ENCODE results near the gene TNC.

The TNC gene

DNA sequence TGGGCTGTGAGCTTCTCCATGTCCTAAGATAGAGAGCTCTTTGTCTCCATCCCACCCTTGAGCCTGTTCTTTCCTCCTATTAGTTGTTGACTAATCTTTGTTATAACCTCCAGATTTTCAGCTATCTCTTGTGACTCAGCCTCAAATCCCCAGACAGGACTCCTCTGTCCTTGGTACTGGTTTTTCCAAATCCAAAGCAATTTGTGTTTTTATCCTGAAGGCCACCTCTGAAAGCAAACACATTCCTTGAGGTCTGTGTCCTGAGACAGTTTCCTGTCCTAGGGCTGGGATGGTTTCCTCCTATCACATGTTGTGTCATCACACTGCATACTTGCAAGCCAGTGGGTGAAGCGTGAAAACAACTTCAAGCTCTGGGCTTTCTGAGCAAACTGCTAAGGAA is 8.5 kb downstream of the TNC start:
- peak; percentile 59 for DNase-seq (ENCODE audit: low read depth, low spot score)
- H3K4me3 ChIP-seq (ENCODE audit: low read depth, low read length): no peak overlapping the region
- in situ Hi-C loops (cut with HindIII; ENCODE audit: low sequenced_read_pairs): no loop called here
- no peak for TF ChIP-seq CTCF (IDR thresholded peaks at IDR 0.05; ENCODE audit: low read depth, low read length)

DNA sequence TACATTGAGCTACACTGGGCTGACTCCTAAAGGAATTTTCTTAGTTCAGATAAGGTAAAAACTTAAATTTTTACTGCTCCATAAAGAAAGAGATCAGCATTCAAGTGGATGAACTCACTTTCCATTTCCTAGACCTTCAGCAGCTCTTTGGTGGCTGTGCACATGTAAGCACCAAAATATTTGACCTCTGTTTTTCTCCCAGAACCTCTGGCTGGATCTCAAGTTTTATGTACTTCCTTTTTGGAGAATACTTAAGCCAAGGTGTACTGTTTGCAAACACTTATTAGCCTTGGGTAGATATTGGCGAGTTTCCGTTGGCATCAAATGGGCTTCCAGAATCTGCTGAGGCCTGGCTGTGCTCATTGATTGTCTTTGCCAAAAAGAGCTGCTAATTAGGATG is 10.3 kb downstream of the TNC start:
- no peak overlapping the region for H3K4me3 ChIP-seq (ENCODE audit: low read depth, low read length)
- TF ChIP-seq CTCF (IDR thresholded peaks at IDR 0.05; ENCODE audit: low read depth, low read length): no peak
- no peak for DNase-seq (ENCODE audit: low read depth, low spot score)
- in situ Hi-C loops (cut with HindIII; ENCODE audit: low sequenced_read_pairs): no loop called here

GRCh38 chr9:115106642-115107041 is 11.3 kb downstream of the TNC start:
- DNase-seq (ENCODE audit: low read depth, low spot score): no peak
- no peak overlapping the region for H3K4me3 ChIP-seq (ENCODE audit: low read depth, low read length)
- TF ChIP-seq CTCF (IDR thresholded peaks at IDR 0.05; ENCODE audit: low read depth, low read length): no peak
- in situ Hi-C loops (cut with HindIII; ENCODE audit: low sequenced_read_pairs): no loop called here

DNA sequence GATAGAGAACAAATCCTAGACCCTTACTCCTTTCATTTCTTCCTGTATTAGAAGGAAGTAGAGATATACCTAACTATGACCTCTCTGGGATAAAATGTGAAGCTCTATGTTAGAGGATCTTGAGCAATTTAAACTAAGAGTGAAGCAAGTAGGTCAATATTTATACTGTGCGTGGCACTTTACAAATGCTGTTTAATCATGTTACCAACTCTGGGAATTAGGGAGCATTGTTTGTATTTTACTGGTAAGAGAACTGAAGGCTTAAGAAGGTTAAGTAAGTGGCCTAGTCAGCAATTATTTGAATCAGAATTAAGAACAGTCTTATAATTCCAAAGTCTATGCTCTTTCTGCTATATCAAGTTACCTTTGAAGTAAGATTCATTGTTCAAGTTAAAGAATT is 12.0 kb downstream of the TNC start:
- H3K4me3 ChIP-seq (ENCODE audit: low read depth, low read length): no peak overlapping the region
- in situ Hi-C loops (cut with HindIII; ENCODE audit: low sequenced_read_pairs): no loop called here
- TF ChIP-seq CTCF (IDR thresholded peaks at IDR 0.05; ENCODE audit: low read depth, low read length): no peak
- no peak for DNase-seq (ENCODE audit: low read depth, low spot score)

- in situ Hi-C loops (cut with HindIII; ENCODE audit: low sequenced_read_pairs): no loop called here
- peak; percentile 55 for DNase-seq (ENCODE audit: low read depth, low spot score)
- TF ChIP-seq CTCF (IDR thresholded peaks at IDR 0.05; ENCODE audit: low read depth, low read length): no peak
- no peak overlapping the region for H3K4me3 ChIP-seq (ENCODE audit: low read depth, low read length)
These were observed 13.0 kb downstream of the TNC start for GRCh38 chr9:115104908-115105307.

DNA sequence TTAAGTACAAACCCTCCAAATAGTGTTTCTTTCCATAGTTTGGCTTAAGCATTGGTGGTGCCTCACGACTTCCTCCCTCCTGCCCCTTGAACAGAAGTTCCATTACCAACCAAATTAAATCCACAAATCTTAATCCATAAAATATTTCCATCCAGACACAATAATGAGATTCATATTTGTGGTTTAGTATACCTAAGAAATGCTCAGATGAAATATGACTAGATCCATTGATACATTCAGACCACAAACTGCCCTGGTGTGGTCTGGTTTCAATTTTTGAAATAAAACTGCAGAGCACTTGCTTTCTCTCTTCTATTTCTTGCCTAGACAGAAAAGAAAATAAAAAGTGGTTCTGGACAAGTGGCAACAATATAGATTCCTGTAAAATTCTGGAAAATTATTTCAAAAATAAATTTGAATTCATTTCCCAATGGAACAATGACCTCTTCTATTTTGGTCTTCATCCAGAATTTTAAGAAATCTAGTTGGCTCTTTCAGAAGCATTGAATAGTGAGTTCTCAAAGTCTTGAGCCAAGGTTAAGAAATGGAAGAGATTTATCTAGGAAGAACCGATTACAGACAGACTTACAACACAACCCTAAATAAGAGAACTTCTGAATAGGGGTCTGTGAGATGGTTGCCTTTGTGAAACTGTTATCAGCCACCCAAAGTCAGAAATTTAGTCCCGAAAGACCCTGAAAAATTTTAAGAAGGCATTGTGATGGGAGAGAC is 14.0 kb downstream of the TNC start:
- no peak overlapping the region for H3K4me3 ChIP-seq (ENCODE audit: low read depth, low read length)
- in situ Hi-C loops (cut with HindIII; ENCODE audit: low sequenced_read_pairs): no loop called here
- TF ChIP-seq CTCF (IDR thresholded peaks at IDR 0.05; ENCODE audit: low read depth, low read length): no peak
- DNase-seq (ENCODE audit: low read depth, low spot score): no peak

All from astrocyte of the spinal cord (primary cell).